Prostate gland (tissue), 2 donors: Measurements from ENCODE around the gene NPDC1.

Source experiments
- CTCF ChIP-seq, 4 experiments: fragments of 200-600 bp in 2 of 4; fragments of 450-650 bp in 2 of 4; sonication (generic) in 2 of 4; IDR thresholded peaks; 1 replicate in 3 of 4; 2 replicates in 1 of 4; pipeline ENCODE4 v1.5.1; 2016 to 2019; ENCODE audit warnings: antibody characterized with exemption in 4 of 4, mild to moderate bottlenecking in 2 of 4, moderate library complexity in 2 of 4
- POLR2A ChIP-seq: fragments of 450-650 bp; IDR thresholded peaks from one replicate; pipeline ENCODE4 v1.6.1; 2016; ENCODE audit warnings: antibody characterized with exemption, mild to moderate bottlenecking

GRCh38 chr9:137054932-137055384 is 9.0 kb upstream of the NPDC1 start:
- TF ChIP-seq CTCF (IDR thresholded peaks at IDR 0.05) = no peak
- TF ChIP-seq POLR2A = no peak
